ENCODE measurements around the gene ZNF627.
A peak's percentile ranks its signal among the peaks of the same experiment; 100 is the strongest.
"Not testable (repeated sequence)": the region's sequence is repeated elsewhere in the genome, so short reads cannot be mapped to it uniquely, and the experiment has no call there.

The ZNF627 gene

DNA sequence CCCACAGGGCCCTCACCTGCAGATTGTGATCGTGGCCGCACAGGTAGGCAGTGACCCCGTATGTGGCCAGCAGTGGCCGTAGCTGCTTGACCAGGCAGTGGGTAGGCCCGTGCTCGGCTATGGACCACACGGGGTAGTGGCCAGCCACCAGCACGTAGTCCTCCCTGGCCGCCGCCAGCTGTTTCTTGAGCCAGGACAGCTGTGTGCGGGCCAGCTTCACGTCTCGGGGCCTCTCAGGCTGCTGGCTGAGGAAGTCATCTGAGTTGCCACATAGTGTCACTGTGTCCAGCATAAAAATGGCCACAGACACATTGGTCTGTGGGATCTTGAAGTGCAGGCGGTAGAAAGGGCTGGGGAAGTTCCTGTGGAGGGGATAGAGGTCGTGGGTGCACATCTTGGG lies 21.1 kb upstream of the ZNF627 start:
- no peak for DNase-seq

DNA sequence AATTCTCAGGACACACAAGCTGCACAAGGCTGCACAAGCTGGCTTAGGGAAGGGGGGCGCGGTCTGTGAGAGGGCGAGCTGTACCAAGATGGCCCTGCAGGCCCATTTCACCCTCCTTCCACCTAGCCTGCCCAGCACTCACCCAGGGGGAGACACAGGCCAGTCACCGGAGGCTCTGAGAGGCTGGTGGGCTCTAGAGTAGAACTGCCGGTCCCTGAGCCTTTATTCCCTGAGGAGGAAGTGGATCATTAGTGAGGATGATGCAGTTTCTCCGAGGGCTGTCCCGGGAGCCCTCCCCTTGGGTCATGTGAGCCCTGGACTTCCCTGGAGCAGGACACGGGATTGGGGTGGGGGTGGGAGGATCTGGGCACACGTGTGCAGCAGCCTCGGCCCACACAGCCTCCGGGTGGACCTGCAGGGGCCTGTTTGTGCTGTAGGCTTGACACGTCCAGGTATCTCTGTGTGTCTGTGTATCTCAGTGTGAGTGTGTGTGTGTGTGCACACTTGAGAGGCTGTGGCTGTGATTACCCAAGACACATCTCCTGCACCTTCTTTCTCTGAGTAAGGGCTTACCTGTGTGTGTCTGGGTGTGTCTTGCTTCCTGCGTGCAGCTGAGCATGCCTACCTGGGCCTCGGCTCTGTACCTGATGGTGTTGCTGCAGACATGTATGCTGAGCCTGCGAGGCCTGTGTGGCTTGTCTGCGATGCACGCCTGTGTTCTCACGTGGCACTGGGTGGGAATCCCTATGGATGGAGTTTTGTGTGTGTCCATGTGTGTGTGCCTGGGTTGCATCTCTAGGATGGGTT lies 19.6 kb upstream of the ZNF627 start, which contains the start of gene ACP5:
ACP5 (minus strand) TSS at position 195 of the 807 bp plus-strand sequence. CDS start 328 bp downstream, outside the sequence.
- no peak for DNase-seq

DNA sequence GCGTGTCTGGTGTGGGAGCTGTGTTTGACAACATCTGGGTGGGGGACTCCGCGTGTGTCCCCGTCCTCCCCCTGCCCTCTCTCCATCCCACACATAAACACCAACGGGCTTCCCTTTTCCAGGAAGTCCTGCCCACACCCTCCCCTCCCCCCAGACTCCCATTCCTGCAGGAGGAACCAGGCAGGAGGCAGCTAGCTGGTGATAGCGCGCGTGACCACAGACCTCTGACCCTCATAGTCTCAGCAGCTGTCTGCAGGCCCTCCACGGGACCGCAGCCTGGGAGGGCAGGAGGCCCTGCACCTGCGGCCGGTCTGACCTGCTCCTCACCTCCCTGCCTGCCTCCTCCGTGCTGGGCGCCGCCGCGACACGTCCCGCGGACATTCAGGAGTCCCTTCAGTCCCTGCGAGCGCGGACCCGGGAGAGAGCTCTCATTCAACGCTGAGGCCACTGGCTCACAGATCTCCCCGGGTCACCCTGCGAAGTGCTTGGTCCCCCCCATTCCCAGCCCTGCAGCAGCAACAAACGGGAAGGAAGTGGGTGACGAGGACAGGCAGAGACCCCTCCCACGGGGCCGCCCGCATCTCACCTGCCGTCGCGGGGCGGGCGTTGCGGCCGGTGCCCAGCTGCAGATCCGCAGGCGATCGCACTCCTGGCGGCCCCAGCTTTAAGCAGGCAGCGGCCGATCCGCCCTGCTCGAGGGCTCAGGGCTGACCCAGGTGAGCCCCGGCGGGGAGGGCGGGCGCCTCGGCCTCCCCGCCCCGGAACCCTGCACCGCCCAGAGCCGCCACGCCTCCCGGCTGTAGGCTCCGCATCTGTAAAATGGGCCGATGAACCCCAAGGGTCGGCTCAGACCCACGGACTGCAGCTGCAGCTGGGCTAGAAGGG lies 18.8 kb upstream of the ZNF627 start:
- DNase-seq, result no peak

DNA sequence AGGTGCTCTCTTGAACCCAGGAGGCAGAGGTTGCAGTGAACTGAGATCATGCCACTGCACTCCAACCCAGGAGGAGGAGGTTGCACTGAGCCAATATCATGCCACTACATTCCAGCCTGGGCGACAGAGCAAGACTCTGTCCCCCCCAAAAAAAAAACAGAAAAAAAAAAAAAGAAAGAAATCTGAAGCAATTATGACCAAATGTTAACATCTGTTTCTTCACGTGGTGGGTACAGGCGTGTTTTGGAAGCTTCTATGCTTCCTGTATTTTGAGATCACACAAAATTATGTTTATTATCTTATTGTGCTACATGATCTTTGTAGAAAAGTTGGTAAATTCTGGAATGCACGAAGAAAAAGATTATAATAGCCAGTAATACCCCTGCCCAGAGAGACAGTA lies 17.2 kb upstream of the ZNF627 start:
- DNase-seq, result no peak

GRCh38 chr19:11581740-11582139 lies 15.5 kb upstream of the ZNF627 start:
- no peak for DNase-seq

GRCh38 chr19:11586331-11586730 lies 11.0 kb upstream of the ZNF627 start:
- DNase-seq, result no peak

GRCh38 chr19:11587302-11587974 lies 9.8 kb upstream of the ZNF627 start:
- DNase-seq, result peak; percentile 80 to 84

DNA sequence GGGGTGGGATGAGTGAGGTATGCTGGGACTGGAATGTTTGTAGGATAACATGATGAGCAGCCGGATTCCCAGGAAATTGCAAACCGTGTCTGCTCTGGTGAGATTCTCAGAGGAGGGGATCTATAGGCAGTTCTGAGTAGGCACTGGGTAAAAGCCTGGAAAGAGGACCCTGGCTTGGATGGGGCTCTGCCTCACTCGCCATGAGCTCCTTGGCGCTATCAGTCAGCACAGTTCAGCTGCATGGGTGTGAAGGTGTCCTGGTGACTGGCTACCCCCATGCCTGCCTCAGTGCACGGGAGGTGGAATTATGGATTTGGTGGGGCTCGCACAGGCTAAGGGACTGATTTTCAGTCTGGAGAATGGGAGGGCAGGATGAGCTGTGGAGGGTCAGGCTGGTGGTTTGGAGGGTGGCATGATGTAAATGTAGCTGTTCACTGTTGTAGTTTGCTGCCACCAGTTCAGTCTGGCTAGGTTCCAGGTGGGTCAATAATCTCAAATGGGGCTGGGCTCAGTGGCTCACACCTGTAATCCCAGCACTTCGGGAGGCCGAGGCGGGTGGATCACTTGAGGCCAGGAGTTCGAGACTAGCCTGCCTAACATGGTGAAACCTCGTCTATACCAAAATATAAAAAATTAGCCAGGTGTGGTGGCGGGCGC lies 9.2 kb upstream of the ZNF627 start:
- DNase-seq, result no peak

- no peak for DNase-seq
Observed at GRCh38 chr19:11594084-11594483, 3.2 kb upstream of the ZNF627 start.

DNA sequence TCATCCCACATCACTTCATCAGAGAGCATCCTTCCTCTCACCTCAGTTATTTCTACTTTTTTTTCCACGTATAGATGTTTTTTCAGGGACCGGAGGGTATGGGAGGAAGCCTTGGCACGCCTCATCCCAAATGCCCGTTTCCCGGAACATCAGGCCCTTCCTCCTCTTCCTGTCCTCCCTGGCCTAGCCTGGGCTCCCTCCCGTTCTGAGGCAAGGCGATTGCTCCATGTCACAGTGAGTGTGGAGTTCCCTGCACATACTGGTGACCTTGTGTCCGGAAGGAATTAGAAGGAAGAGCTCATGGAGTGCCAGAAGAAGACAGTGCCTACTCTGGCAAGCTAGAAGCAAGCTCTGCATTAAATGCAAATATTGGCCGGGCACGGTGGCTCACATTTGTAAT lies 1.1 kb upstream of the ZNF627 start:
- DNase-seq, result no peak

GRCh38 chr19:11598103-11598483 lies 810 bp downstream of the ZNF627 start:
- no peak for DNase-seq

DNA sequence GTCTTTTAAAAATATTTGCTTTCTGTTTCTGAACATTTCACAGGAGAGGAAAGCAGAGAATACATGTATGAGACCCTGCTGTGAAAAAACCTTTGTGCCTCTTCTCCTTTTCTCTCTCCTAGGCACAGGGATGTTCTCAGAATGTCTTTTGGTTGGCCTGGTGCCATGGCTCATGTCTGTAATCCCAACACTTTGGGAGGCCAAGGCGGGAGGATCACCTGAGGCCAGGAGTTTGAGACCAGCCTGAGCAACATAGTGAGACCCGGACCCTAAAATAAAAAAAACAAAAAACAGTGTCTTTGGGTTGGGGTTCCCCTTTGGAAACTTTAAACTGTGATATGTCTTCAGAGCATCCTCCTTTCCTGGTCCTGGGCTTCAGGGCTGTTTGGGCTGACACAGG lies 1.5 kb downstream of the ZNF627 start:
- no peak for DNase-seq

DNA sequence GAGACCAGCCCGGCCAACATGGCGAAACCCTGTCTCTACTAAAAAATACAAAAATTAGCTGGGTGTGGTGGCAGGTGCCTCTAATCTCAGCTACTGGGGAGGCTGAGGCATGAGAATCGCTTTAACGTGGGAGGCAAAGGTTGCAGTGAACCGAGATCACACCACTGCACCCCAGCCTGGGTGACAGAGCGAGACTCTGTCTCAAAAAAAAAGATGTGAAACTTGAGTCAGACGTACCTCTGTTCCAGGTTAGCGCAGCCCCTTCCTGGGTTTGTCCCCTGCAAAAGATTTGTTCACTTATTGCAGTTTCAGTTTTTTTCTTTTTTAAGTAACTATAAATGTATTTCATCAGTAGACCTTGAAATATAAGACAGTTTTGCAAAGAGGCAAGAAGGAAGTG lies 2.4 kb downstream of the ZNF627 start:
- DNase-seq, result not testable (repeated sequence)

- DNase-seq, result no peak
Observed at GRCh38 chr19:11606484-11606883, 9.2 kb downstream of the ZNF627 start.

GRCh38 chr19:11611730-11612129 lies 14.4 kb downstream of the ZNF627 start:
- no peak for DNase-seq

GRCh38 chr19:11612816-11613511 lies 15.7 kb downstream of the ZNF627 start:
- peak; percentile 10 to 19 for DNase-seq

- no peak for DNase-seq
Observed at GRCh38 chr19:11617180-11618062, 20.1 kb downstream of the ZNF627 start.

GRCh38 chr19:11620553-11620952 lies 23.3 kb downstream of the ZNF627 start:
- no peak for DNase-seq

DNA sequence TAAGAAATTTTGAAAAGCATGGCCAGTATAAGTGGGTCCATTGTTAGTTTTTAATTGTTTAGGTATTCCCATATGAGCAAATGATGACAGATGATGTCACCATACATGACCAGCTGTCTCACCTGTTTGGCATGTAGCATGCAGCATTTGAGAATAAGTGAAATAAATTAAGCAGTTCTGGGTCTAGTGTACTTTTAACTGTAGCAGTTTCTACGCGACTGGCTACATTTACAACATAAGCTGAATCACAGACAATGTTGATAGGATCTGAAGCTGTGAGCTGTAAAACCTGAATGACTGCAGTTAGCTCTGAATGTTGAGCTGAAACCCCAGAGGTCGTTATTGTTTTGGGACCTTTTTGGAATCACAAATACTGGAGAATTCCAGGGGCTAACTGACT lies 25.1 kb downstream of the ZNF627 start:
- not testable (repeated sequence) for DNase-seq

DNA sequence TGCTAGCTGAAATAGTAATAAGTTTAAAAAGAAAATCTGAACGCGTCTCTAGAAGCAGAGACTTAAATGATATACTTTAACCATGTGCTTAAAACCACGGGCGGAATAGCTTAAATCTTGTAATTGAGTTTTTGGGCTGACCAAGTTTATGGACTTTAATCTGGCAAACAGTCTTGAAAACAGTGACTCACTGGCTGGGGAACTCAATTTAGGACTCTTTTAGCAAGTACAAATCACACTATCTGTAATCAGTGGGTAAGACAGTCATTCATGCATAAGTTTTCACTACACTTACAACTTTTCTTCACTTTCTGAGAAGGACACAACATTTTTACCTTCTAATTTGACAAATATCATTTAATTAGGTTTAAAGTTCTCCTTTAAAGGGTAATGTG lies 26.8 kb downstream of the ZNF627 start:
- DNase-seq, result no peak

DNA sequence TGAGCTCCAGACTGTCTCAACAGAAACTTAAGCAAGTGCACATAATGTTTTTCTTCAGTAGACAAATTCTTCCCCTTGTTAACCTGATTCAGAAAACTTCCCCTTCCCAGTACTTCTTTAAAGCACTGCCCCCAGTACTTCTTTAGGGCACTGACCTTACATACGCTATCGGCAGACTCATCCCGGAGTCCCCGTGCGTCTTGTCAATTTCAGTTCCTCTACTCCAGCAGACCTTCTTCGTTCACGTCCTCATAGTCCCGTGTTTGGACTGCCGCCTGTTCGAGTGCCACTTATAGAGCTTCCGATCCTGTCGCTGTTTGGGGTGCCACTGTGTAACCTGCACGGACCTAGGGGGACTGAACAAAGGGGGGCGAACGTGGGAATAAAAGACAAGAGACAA lies 29.0 kb downstream of the ZNF627 start:
- no peak for DNase-seq

All from Kasumi-1 (cell line).